ENCODE measurements around the gene KRT36.

The KRT36 gene

DNA sequence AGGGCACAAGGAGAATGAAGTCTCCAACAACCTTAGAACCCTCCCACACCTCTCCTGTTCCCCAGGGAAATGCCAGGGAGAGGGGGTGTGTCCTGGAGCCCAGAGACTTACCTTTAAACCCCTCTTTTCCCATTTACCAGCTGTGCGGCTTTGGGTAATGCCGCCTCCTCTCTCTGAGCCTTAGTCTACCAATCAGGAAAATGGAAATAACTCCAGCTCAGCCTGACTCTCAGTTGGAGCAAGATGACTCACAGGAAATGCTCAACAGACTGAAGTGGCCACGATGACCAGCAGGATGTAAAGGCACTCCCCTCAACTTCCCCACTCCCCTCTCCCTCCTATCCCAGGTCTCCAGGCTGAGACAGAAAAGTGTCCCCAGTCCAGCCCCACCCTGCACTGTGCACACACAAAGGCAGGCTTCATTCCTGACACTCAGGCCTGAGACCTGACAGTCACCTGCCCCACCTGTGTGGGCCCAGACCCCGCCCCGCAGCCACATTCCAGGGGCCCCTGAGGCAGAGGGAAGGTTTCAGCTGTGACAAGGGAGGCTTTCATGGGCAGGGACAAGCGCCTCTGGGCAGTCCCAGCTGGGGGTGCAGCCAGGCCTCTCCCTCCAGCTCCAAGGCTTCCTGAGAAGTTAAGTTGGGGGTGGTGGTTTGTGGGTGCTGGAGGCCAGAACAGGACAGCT lies 32.0 kb upstream of the KRT36 start:
- DNase-seq: no peak

DNA sequence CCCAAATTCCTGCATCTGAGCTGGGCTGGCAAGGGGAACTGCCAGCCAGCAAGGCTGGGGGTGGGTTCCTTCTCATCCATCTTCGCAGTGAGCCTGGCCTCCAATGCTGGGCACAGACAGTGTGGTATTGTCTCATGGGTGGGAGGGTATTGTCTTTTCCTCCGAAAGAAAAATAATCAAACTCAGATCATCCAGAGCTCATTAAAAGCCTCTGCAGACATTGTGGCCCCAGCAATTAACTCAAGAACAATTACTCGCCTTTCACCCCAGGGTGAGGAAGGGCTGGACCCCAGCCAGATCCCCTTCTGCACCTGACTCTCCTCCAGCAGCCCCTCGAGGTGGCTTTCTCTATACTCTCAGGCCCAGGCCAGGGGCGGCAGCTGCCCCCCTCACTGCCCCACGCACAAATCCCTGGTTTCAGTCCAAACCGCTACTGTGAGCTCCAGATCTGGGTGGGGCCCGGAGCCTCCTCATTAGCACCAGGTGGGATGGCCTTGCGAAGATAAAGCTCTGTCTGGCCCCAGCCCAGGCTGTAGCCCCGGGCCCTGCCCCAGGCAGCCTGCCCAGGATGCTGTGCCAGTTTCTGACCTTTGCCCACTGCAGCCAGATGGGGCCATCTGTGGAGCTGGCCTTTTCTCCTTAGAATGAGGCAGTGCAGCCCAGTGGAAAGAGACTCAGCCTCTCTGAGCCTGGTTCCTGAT lies 31.3 kb upstream of the KRT36 start:
- no peak for DNase-seq

DNA sequence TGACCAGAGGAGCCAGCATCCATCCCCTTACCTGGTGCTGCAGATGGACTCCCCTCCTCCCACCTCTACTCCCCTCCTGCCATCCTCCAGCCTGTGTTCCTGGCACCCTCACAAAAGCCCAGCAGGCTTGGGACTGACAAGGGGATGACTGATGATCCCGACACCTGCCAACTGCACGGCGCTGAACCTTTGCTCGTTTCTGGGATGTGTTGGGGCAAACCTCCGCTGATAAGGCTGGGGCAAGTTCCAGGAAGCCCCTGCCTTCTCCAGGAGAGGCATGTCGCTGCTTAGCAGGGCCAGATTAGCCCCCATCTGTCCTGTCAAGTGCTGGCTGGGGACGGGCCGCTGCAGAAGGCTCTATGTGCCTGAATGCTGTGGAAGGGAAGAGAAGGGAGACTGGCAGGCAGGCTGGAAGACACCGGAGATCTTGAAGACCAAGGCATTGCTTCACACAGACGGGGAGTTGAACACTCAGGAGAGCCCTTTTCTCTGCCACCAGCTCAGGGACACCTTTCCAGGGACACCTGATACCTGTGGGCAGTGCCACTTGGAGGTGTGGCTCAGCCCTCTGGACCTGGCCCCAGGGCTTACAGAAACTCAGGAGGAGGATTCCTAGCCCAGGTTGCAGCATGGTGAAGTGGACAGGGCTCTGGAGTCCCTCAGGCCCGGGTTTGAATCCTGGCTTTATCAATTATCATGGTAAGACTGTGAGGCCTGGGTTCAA lies 30.0 kb upstream of the KRT36 start:
- DNase-seq: no peak

DNA sequence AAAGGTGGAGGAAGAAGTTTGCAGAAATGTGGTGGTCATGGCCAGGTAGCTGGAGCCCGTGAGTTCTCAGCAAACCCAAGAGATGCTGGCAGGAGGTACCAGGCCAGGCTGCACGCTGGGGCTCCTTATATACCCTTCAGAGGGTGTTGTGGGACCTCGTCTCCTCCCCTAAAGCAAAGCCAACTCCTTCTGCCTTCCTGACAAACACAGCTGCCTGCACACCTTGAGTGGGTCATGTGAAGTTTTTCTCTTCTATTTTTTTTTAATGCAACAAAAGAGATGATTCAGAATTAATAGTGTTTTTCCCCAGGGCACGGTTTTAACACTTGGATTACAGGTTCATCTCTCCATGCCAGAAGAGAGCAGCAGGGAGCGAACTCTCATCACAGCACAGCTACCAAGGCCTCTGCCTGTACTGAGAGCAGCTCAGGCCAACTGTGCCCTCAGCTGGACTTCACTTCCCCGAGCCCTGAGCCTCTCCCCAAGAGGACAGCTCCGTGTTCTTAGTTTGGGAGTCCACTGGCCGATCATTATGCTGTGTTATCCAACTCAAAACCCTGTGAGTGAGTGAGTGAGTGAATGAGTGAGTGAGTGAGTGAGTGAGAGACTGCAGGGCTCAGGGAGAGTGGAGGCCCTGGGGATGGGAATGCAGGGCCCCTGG lies 29.2 kb upstream of the KRT36 start, which contains the start of gene KRT15:
Gene KRT15, minus strand, starts transcription at position 102 of the 661 bp plus-strand sequence. Its CDS starts 63 bp downstream, at position 39.
- DNase-seq: no peak

DNA sequence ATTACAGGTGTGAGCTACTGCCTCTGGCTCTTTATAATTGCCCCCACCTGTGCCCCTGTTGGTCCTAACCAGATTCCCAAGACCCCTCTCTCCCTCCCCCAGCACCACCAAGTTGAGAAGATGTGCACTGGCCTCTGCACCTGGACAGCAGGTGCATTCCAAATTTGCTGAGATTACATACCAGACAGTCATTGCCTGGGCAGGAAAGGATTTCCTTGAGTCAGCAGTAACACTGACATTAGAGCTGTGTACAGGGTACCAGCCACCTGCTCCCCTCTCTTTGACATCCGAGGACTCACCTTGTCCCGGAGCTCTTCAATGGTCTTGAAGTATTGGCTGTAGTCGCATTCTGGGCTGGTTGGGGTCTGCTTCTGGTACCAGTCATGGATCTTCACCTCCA lies 28.3 kb upstream of the KRT36 start:
- DNase-seq: no peak

DNA sequence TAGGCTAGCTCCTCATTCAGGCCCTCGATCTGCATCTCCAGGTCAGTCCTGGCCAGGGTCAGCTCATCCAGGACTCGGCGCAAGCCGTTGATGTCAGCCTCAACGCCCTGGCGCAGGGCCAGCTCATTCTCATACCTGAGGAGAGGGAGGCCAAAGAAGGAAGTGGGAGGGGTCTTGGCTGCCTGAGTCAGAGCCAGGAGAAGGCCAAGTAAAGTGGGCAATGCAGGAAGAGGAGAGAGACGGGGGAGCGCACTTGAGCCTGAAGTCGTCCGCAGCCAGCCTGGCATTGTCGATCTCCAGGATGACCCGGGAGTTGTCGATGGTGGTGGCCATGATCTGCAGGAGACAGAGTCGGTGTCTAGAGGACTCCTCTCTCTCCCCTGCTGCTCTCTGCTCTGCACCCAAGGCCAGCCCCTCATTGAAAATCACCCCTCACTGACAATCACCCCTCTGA lies 27.1 kb upstream of the KRT36 start:
- no peak for DNase-seq

DNA sequence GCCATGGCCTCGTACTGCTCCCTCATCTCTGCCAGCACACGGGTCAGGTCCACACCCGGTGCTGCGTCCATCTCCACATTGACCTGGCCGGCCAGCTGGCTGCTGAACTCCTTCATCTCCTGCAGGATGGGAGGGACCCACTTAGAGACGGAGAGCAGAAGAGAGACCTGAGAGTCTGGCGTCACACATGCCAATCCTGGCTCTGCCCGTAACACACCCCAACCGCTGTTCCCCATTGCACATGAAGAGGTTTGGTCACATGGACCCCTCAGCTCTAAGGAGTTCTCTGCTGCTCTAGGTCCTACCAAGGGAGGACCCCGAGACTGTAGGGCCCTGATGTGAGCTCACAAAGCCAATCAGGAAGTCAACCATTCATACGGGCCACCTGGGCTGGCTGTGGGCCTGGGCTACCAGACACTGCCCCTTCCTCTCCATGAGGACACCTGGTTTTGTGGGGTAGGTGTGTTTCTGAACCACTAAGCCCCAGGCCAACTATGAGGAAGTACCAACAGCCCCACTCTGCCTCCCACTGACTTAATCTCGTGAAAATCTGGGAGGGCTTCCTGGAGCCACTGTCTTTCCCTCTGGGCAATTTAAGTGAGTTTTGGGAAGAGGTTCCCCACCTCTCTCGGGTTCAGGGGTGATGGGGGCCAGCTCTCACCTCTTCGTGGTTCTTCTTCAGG lies 26.6 kb upstream of the KRT36 start:
- no peak for DNase-seq

DNA sequence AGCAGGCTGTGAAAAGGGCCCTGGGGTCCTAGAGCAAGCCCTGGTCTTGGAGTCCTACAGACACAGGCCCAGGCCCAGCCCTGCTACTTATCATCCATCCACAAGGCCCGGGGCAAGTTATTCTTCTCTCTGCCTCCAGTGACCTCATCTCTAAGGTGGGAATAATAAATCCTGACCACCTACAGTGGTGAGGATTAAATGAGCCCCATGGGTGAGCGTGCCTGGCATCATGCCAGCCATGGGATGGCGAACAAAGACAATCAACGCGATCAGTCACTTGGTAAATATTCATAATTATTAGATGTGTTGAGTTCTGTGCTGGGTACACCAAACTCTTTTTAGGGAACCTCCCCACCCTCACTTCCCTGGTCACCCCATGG lies 23.4 kb upstream of the KRT36 start:
- no peak for DNase-seq

DNA sequence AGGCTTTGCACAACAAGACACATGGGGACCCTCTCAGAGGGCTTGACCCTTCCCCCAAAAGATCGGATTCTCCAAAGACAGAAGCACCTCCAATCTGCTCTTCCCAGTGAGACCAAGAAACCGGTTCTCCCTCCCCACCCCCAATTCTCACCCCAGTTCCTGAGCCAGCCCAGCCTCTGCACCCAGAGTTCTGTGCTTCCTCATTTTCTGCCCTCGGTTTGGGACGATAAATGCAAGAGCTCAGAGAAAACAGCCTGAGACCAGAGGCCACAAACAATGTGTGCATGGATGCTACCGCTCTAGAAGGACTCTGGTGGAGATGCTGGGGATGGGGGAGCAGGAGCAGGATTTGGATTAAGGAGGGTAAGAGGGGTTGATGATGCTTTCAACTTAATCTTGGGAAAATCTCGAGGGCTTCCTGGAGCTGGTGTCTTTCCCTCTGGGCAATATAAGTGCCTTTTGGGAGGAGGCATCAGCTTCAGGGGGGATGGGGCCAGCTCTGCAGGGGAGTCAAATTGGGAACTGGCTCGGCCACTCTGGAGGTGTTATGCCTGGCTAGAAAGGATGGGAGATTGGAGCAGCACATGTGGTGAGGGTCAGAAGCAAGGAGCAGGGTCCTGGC lies 22.9 kb upstream of the KRT36 start:
- no peak for DNase-seq

DNA sequence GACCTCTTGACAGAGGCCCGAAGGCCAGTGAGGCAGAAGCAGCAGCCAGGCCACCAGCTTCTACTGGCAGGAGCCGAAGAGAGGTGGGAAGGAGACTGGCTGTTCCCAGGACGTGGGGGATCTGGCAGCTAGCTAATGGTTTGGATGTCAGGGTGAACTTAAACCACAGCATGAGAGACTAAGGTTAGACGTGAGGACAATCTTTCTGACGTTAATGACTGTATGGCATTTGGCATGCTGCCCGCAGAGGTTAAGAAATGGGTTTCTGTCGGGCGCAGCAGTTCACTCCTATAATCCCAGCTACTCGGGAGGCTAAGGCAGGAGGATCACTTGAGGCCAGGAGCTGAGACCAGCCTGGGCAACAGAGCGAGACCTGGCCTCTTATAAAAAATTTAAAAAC lies 22.0 kb upstream of the KRT36 start:
- DNase-seq: no peak

DNA sequence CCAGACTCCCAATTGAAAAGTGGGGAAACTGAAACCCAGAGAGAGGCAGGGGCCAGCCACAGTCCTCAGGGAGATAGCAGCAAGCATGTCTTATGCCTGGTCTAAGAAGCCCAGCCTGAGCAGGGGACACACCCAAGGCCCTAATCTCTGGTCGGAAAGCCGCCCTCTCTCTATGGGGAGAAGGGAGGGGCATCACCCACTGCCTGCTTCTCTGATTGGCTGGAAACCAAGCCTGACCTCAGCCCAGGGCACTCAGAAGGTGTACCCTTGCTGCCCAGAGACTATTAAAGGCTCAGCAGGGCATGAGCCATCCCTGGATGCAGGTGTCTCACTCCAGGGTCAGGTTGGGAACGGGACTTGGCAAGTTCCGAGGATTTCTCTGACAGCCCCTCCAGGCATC lies 21.4 kb upstream of the KRT36 start:
- no peak for DNase-seq

DNA sequence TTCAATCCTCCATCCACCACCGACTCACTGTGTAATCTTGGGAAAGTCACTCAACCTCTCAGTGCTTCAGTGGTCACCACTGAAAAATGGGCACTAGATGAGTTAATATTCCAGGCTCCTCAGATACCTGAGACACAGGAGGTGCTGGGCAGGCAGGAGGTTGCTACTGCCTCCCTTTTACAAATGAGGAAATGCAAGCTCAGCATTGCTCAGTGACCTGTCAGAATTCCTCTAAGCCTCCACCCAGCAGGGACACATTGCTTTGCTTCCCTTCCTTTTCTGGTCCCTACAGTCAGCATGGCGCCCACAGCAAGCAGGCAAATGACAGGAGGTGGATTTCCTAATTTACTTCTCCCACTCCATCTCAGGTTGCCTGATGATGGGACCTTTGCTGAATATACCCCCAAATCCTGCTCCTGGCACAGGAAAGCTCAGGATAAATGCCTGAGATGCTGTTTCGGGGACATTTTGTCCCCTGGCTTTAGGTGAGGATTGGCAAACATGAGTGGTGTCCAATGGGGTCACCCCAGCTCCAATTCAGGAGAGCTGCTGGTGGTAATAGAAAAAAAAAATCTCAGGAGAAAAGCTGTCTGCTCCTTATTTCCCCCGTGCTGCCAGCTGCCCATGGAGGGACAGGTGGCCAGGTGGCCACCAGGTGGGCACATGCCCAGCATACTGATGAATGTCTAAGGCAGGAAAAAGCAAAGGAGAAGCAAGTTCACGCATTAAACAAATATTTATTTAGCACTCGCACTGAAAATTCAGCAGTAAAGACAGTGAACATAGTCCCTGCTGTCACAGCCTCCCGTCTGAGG lies 20.7 kb upstream of the KRT36 start:
- no peak for DNase-seq

DNA sequence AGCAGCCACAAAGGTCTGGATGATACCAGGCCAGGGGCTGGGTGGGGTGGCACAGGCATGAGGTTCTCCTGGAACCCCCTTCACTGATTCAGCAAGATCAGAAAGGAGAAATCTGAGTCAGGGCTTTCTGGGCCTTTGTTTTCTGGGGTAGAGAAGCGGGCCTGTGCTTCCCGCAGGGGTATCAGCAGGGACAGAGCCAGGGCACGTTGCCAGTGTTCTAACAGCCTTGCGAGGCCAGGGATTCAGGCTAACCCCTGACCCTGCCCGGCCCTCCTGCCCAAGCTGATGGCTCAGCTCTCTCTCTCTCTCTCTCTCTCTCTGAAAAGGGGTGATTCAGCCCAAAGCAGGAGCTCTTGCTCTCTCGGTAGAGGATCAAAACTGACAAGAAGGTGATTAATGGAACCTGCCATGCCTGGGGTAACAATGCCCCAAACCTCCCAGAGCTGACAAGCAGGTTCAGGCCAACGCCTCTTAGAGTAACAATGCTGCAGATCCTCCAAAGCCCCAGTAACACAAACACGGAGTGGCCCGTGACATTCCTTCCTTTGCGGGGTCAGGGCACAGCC lies 17.7 kb upstream of the KRT36 start:
- no peak for DNase-seq

DNA sequence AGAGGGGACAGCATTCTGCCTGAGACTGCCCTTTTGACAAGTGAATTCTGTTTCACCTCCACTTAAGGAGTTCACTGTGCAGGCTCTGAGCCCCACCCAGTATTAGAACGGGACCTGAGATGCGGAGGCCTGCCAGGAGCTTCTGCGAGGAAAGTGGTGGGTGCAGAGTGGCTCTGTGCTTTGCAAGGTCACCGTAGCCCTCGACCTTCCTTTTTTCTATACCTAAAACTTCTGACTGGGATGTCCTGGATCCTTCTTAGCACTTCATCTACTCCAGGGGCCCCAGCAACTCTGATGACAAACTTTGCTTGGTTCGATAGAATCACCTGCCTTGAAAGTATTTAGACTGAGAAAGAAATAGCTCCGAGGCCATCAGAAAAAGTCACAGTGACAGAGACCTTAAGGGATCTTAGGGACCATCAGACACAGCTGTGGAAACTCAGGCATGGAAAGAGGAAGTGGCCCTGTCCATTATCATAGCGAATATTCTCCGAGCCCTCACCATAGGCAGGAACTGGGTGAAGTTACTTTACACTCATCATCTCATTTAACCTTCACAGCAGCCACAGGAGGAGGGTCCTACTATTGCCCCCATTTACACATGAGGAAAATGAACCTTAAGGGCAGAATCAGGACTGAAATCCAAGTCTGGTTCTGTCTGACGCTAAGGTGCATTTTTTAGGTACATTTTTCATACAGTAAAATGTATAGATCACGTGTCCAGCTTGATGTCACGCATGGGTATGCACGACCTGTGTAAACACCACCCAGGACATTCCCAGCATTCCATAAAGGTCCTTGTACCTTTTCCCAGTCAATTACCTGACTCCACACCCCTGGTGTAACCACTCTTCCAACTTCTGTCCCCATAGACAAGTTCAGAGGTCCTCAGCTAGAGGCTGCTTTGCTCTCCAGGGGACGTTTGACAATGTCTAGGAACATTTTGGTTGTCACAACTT lies 16.4 kb upstream of the KRT36 start:
- no peak for DNase-seq

DNA sequence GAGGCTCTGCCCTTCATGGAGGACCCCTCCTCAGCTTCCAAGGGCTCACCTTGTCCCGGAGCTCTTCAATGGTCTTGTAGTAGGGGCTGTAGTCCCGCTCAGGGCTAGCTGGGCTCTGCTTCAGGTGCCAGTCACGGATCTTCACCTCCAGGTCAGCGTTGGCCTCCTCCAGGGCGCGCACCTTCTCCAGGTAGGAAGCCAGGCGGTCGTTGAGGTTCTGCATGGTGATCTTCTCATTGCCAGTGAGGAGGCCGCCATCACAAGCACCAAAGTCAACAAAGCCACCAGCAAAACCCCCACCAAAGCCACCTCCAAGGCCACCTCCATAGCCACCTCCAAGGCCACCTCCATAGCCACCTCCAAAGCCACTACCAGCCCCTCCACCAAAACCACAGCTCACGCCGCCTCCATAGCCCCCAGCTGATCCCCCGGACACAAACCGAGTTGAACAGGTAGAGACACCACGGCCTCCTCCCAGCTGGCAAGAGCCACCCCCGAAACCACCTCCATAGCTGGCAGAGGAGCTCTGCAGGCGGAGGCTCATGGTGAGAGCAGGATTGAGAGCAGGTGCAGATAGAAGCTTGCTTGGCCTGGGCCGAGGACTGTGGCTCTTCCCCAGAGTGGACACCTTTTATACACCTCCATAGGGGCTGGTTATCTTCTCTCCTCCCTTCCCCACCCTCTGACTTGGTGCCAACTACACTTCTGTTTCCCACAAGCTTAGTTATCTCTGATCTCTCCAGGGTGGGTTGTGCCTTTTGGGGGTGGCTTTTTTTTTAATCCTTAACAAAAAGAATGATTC lies 15.5 kb upstream of the KRT36 start, which contains the start of gene KRT13:
Gene KRT13, minus strand, starts transcription at position 606 of the 802 bp plus-strand sequence. Its CDS starts 62 bp downstream, at position 544.
- no peak for DNase-seq

DNA sequence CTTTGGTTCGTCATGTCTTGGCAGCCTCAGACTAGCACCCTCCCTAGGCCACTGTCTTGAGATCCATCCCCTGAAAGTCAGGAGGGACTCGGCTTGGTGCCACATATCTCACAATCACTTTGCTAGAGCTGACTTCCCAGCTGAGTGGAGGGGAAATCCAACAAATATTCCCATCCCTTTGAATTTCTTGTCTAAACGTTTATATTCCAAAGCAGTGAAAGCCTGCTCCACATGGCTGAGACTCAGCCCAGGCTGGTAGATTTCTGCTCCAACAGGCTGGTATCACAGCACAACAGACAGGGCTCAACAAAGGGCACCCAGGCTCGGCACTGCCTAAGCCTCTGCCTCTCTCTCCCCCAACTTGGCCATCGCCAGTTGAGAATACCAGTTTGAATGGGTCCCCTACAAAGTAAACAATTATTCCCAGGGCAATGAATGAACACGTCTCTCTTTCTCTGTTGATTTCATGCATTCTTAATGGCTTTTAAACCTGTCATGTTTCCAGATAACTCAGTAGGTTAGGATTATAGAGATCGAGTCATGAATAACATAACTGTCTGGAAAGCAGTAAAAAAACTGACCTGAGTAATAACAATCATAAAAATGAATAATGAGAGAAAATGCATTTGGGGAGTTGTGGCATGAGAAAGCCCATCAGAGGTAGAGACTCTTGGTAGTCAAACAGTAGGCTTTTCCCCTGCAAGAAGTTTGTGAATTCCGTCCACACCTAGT lies 14.7 kb upstream of the KRT36 start:
- no peak for DNase-seq

DNA sequence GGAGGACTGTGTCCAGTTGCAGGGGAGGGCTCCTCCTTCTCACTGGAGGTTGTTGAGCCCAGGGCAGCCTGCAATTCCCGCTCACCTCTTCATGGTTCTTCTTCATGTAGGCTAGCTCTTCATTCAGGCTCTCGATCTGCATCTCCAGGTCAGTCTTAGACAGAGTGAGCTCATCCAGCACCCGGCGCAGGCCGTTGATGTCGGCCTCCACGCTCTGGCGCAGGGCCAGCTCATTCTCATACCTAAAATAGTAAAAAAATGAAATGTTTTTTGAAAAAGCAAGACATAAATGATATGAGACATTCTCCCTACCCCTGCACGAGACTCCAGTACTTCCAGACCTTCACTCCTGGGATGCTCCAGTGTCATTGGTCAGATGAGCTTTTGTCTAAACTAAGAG lies 13.5 kb upstream of the KRT36 start:
- DNase-seq: no peak
